22Rv1 (cell line): ENCODE data around the gene USP53.

Experiments used
- ZFX ChIP-seq: fragments of 450-650 bp; IDR thresholded peaks from 2 replicates; pipeline ENCODE4 v1.6.1; 2017; ENCODE audit warnings: antibody characterized with exemption, borderline replicate concordance
- TF ChIP-seq, protein P1 (sequence below): fragments of 450-650 bp; IDR thresholded peaks from 2 replicates; pipeline ENCODE4 v1.5.1; 2017; ENCODE audit warnings: mild to moderate bottlenecking

DNA sequence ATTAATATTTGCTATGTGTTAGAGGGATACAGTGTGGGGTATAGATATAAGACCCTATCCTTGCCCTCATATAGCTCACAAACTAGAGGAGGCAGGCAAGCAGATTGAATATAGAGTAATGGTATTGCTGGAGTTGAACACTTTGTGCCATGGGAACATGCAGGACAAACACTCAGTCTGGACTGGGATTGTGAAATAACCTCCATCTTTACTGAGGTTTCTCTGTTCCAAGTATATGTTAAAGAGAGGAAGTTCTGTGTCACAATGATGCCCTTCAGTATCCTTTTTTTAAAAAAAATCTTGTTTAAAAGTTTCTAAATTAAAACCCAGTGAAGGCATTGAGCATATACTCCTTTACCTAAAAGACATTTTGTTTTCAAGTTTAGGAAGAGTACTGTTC lies 100.7 kb downstream of the USP53 start:
- TF ChIP-seq, protein P1, sequence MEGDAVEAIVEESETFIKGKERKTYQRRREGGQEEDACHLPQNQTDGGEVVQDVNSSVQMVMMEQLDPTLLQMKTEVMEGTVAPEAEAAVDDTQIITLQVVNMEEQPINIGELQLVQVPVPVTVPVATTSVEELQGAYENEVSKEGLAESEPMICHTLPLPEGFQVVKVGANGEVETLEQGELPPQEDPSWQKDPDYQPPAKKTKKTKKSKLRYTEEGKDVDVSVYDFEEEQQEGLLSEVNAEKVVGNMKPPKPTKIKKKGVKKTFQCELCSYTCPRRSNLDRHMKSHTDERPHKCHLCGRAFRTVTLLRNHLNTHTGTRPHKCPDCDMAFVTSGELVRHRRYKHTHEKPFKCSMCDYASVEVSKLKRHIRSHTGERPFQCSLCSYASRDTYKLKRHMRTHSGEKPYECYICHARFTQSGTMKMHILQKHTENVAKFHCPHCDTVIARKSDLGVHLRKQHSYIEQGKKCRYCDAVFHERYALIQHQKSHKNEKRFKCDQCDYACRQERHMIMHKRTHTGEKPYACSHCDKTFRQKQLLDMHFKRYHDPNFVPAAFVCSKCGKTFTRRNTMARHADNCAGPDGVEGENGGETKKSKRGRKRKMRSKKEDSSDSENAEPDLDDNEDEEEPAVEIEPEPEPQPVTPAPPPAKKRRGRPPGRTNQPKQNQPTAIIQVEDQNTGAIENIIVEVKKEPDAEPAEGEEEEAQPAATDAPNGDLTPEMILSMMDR: no peak
- no peak for TF ChIP-seq ZFX
